Peyer's patch (tissue), 4 donors: Measurements from ENCODE around the gene TMEM267. TPM values are rescaled to one million over a fixed set of nuclear protein-coding genes. Genes with fewer than 3 reads are reported as not detected.
"Not testable (repeated sequence)": the region's sequence is repeated elsewhere in the genome, so short reads cannot be mapped to it uniquely, and the experiment has no call there.

Experiments
- DNase-seq, 3 donors: peaks; one replicate each; pipeline ENCODE4 v3.0.0-alpha.2; 2017 to 2019
- H3K27ac ChIP-seq, 4 donors: fragments of 200-600 bp; sonication (generic); one replicate each; pipeline ENCODE4 v1.5.1; 2016 to 2019
- H3K27me3 ChIP-seq, 2 donors: fragments of 200-600 bp; sonication (generic); one replicate each; pipeline ENCODE4 v1.5.1; 2019
- H3K36me3 ChIP-seq, 3 donors: fragments of 200-600 bp; sonication (generic); one replicate each; pipeline ENCODE4 v1.5.1; 2016 to 2019
- H3K4me1 ChIP-seq, 4 donors: fragments of 200-600 bp; sonication (generic); one replicate each; pipeline ENCODE4 v1.5.1; 2016 to 2019
- H3K4me3 ChIP-seq, 4 donors: fragments of 200-600 bp; sonication (generic); 1 replicate in 3 of 4; 2 replicates in 1 of 4; pipeline ENCODE4 v1.5.1; 2016 to 2019; ENCODE audit warnings: mild to moderate bottlenecking in 1 of 4
- H3K9me3 ChIP-seq, 4 donors: fragments of 200-600 bp; sonication (generic); one replicate each; pipeline ENCODE4 v1.5.1; 2016 to 2019; ENCODE audit warnings: mild to moderate bottlenecking in 1 of 4
- POLR2A ChIP-seq, 2 donors: fragments of 450-650 bp; IDR thresholded peaks; one replicate each; pipeline ENCODE4 v1.5.1; 2017; ENCODE audit warnings: antibody characterized with exemption in 2 of 2, mild to moderate bottlenecking in 2 of 2, moderate library complexity in 2 of 2
- total RNA-seq, 4 donors: library from RNA; depleted of rRNA; stranded (reverse); fragments of >200 nt; gene quantifications; one replicate each; pipeline ENCODE4 v1.1.0, GENCODE V29; 2016
- TF ChIP-seq, protein P1 (sequence below), 6 experiments: fragments of 450-650 bp in 4 of 6; fragments of 200-600 bp in 2 of 6; sonication (generic) in 1 of 6; IDR thresholded peaks; one replicate each; pipeline ENCODE4 v1.5.1; 2017 to 2019; ENCODE audit warnings: antibody characterized with exemption in 6 of 6, mild to moderate bottlenecking in 3 of 6, moderate library complexity in 1 of 6

Gene TMEM267
- total RNA-seq, 4 donors from 2014 or later = 3.3 to 5.8 (median 4.7) TPM

DNA sequence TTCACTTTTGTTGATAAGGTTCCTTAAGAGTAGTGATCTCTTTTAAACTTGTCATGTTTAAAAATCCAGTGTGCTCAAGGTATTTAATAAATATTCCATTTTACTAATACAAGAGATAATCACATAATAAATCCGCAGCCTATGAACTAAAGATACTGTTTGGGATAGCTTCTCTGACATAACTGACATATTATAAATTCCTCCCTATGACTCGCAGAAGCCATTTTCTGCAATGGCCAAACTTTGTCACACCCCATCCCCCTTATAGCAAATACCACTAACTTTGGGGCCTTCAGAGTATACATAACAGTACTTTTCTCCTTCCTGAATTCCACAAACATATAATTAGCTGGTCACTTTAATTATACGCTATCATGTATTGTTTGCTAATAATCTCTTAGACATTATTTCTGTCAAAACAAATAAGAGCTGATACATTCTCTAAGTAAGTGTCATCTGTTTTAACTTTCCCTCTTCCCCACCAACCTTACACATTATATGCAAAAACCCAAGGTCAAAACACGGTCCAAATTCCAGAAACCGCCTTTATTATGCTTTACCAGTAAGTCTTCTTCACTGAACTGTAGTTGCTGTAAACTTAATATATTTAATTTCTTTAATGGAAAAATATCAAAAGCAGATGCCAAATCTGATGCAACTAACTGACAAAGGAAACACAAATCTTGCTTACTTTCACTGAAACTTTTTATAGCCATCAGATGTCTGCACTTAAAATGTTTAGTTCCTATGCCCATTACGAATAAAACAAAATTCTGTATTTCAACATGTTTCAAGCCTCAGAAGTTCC, 971 bp downstream of the TMEM267 start:
- Histone ChIP-seq H3K4me1 (peaks cover 0 to 19% (median 0%) of the 10 kb centered on the region in 4 donors), H3K4me3 (peak overlapping the region; percentile 79 to 94 (median 86)), H3K27me3 (no peaks in the 10 kb centered on the region), H3K27ac (peak overlapping the region; percentile 95 to 99 (median 98)), H3K9me3 (no peaks in the 10 kb centered on the region), H3K36me3 (no peaks in the 10 kb centered on the region)
- TF ChIP-seq, protein P1, sequence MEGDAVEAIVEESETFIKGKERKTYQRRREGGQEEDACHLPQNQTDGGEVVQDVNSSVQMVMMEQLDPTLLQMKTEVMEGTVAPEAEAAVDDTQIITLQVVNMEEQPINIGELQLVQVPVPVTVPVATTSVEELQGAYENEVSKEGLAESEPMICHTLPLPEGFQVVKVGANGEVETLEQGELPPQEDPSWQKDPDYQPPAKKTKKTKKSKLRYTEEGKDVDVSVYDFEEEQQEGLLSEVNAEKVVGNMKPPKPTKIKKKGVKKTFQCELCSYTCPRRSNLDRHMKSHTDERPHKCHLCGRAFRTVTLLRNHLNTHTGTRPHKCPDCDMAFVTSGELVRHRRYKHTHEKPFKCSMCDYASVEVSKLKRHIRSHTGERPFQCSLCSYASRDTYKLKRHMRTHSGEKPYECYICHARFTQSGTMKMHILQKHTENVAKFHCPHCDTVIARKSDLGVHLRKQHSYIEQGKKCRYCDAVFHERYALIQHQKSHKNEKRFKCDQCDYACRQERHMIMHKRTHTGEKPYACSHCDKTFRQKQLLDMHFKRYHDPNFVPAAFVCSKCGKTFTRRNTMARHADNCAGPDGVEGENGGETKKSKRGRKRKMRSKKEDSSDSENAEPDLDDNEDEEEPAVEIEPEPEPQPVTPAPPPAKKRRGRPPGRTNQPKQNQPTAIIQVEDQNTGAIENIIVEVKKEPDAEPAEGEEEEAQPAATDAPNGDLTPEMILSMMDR (IDR thresholded peaks at IDR 0.05) = no peak
- TF ChIP-seq POLR2A (IDR thresholded peaks at IDR 0.05) = no peak
- DNase-seq = no peak

DNA sequence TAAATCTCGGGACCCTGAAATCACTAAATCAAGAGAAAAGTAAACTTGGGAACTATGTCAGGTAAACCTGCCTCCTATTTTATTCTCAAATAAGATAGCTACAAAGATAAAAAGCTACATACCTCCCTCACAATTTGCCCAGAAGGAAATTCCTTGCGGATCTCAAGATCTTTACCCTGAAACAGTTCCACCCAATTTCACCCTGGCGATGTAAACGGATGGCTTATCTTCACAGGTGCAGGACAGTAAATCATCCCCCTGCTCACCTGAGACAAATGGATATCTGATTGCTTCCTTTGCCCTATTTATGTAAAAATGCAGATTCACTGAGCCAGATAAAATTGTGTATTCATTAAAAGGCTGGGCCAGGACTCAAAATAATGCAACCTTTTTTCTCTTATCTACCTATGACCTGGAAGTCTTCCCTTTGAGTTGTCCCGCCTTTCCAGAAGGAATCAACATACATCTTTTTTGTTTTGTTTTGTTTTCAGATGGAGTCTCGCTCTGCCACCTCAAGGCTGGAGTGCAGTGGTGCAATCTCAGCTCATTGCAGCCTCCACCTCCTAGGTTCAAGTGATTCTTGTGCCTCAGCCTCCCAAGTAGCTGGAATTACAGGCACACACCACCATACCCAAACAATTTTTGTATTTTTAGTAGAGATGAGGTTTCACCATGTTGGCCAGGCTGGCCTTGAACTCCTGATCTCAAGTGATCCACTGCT, 13.8 kb downstream of the TMEM267 start:
- H3K4me3 ChIP-seq = no peak overlapping the region
- H3K36me3 ChIP-seq = no peaks in the 10 kb centered on the region
- H3K9me3 ChIP-seq = peaks cover 0 to 11% (median 2%) of the 10 kb centered on the region in 4 donors
- TF ChIP-seq POLR2A (IDR thresholded peaks at IDR 0.05) = no peak
- TF ChIP-seq, protein P1 (IDR thresholded peaks at IDR 0.05) = peak in 2 of 6 experiments; percentile 24 to 25
- DNase-seq = no peak
- no peaks in the 10 kb centered on the region for H3K27me3 ChIP-seq
- no peaks in the 10 kb centered on the region for H3K4me1 ChIP-seq
- no peak overlapping the region for H3K27ac ChIP-seq

DNA sequence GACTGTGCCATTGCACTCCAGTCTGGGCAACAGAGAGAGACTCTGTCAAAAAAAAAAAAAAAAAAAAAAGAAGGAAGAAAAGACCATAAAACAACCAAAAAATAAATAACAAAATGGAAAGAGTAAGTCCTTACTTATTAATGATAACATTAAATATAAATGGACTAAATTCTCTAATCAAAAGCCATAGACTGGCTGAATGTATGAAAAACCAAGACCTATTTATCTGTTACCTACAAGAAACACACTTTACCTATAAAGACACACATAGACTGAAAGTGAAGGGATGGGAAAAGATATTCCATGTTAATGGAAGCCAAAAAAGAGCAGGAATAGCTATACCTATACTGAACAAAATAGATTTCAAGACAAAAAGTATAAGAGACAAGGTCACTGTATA, 16.6 kb downstream of the TMEM267 start:
- Histone ChIP-seq H3K27me3 (no peaks in the 10 kb centered on the region), H3K4me3 (no peak overlapping the region), H3K36me3 (no peaks in the 10 kb centered on the region), H3K4me1 (no peaks in the 10 kb centered on the region), H3K9me3 (peaks cover 0 to 11% (median 2%) of the 10 kb centered on the region in 4 donors), H3K27ac (no peak overlapping the region)
- TF ChIP-seq, protein P1 (IDR thresholded peaks at IDR 0.05) = no peak
- no peak for TF ChIP-seq POLR2A (IDR thresholded peaks at IDR 0.05)
- no peak for DNase-seq

DNA sequence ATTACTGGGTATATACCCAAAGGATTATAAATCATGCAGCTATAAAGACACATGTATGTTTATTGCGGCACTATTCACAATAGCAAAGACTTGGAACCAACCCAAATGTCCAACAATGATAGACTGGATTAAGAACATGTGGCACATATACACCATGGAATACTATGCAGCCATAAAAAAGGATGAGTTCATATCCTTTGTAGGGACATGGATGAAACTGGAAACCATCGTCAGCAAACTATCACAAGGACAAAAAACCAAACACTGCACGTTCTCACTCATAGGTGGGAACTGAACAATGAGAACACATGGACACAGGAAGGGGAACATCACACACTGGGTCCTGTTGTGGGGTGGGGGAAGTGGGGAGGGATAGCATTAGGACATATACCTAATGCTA, 18.2 kb downstream of the TMEM267 start:
- H3K27me3 ChIP-seq, H3K9me3 ChIP-seq, H3K27ac ChIP-seq, DNase-seq, H3K4me3 ChIP-seq, H3K36me3 ChIP-seq, H3K4me1 ChIP-seq: not testable (repeated sequence)

DNA sequence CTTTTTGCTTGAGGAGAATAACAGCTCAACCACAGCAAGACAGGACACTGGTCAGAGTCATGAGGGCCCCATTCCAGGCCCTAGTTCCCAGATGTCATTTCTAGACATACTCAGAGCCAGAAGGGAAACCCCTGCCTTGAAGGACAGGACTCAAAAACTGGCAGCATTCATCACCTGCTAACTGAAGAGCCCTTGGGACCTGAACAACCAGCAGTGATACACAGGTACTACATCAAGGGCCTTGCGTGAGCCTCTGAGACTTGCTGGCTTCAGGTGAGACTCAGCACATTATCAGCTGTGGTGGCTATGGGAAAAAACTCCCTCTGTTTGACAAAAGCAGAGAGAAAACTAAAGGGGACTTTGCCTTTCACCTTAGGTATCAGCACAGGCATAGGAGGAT, 22.6 kb downstream of the TMEM267 start:
- DNase-seq = no peak
- H3K36me3 ChIP-seq = no peaks in the 10 kb centered on the region
- TF ChIP-seq POLR2A (IDR thresholded peaks at IDR 0.05) = no peak
- TF ChIP-seq, protein P1 (IDR thresholded peaks at IDR 0.05) = no peak
- H3K4me3 ChIP-seq = no peak overlapping the region
- no peak overlapping the region for H3K27ac ChIP-seq
- no peaks in the 10 kb centered on the region for H3K4me1 ChIP-seq
- H3K27me3 ChIP-seq = no peaks in the 10 kb centered on the region
- H3K9me3 ChIP-seq = no peaks in the 10 kb centered on the region

DNA sequence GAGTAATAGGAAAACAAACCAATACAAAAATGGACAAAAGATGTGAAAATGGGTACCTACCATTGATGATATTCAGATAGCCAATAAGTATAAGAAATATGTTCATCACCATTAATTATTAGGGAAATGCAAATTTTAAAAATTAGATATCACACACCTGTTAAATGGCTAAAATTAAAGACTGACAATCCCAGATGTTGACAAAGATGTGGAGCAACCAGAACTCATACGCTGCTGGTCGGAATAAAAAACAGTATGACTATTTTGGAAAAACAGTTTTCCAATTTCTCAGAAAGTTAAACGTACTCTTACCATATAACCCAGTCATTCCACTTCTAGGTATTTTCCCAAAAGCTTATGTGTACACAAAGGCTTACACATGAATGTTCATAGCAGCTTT, 27.1 kb downstream of the TMEM267 start:
- Histone ChIP-seq H3K4me3 (no peak overlapping the region), H3K36me3 (no peaks in the 10 kb centered on the region), H3K27ac (no peak overlapping the region), H3K9me3 (no peaks in the 10 kb centered on the region), H3K4me1 (no peaks in the 10 kb centered on the region), H3K27me3 (no peaks in the 10 kb centered on the region)
- no peak for DNase-seq
- TF ChIP-seq POLR2A (IDR thresholded peaks at IDR 0.05) = no peak
- TF ChIP-seq, protein P1 (IDR thresholded peaks at IDR 0.05) = no peak

DNA sequence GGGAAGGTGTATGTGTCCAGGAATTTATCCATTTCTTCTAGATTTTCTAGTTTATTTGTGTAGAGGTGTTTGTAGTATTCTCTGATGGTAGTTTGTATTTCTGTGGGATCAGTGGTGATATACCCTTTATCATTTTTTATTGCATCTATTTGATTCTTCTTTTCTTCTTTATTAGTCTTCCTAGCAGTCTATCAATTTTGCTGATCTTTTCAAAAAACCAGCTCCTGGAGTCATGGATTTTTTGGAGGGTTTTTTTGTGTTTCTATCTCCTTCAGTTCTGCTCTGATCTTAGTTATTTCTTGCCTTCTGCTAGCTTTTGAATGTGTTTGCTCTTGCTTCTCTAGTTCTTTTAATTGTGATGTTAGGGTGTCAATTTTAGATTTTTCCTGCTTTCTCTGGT, 42.1 kb downstream of the TMEM267 start:
- not testable (repeated sequence) for H3K36me3 ChIP-seq, H3K27me3 ChIP-seq, H3K9me3 ChIP-seq, DNase-seq, H3K27ac ChIP-seq, H3K4me3 ChIP-seq, H3K4me1 ChIP-seq
